ENCODE measurements around the gene CDK18. TPM values are rescaled to one million over a fixed set of nuclear protein-coding genes. Genes with fewer than 3 reads are reported as not detected.

The CDK18 gene
- total and polyA plus RNA-seq, 2 experiments from 2014 or later = not detected

DNA sequence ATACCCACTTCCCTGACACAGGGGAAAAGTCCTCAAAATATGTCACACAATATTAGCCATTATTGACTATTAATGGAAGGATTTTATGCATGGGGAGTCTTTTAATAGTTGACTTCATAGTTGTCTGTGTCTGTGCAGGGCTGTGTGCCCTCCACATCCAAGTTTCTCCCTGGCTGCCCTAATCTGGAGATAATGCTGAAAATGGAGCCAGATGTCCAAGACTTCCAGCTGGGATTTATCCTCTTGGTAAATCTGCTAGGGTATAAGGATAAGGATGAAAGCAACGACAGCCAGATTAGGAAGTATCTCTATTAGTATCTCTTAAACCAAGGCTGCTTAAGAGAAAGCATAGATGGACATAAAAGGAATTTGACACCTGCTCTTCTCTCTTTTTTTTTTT, 42.1 kb downstream of the CDK18 start:
- Histone ChIP-seq H2AFZ (no peak overlapping the region), H3K4me2 (ENCODE audit: unreplicated experiment) (no peak overlapping the region), H3K36me3 (ENCODE audit: low read depth) (no peaks in the 10 kb centered on the region), H3F3A (ENCODE audit: insufficient read depth) (peaks cover 6% of the 10 kb centered on the region; the same call in 1 of the 2 replicates), H3K4me3 (no peak overlapping the region), H3K9ac (no peak overlapping the region), H3K27ac (no peak overlapping the region), H3K4me1 (ENCODE audit: insufficient read depth) (0 out of 2 replicates have a peak, but pooled peaks cover 4% of the 10 kb centered on the region), H3K27me3 (replicated peaks; ENCODE audit: insufficient read depth) (peaks cover 20% of the 10 kb centered on the region), H3K9me2 (ENCODE audit: insufficient read depth) (no peaks in the 10 kb centered on the region), H3K79me2 (ENCODE audit: insufficient read depth) (no peaks in the 10 kb centered on the region), H4K20me1 (ENCODE audit: insufficient read depth) (no peaks in the 10 kb centered on the region), H3K9me3 (ENCODE audit: low read depth) (no peaks in the 10 kb centered on the region)
- WGBS, 2 experiments (ENCODE audit: low coverage in 1 of 2, low lambda C conversion rate in 2 of 2, missing lambda C conversion rate in 2 of 2) = 54 to 67% methylated on average over 1 of the region's 1 CpG
- DNase-seq = no peak
- TF ChIP-seq EZH2phosphoT487 (IDR thresholded peaks at IDR 0.05; ENCODE audit: insufficient read depth, low read depth) (no peak), EZH2 (IDR thresholded peaks at IDR 0.05; ENCODE audit: insufficient read depth, poor library complexity, severe bottlenecking) (no peak)
- in situ Hi-C loops (cut with MboI) = no loop called here

DNA sequence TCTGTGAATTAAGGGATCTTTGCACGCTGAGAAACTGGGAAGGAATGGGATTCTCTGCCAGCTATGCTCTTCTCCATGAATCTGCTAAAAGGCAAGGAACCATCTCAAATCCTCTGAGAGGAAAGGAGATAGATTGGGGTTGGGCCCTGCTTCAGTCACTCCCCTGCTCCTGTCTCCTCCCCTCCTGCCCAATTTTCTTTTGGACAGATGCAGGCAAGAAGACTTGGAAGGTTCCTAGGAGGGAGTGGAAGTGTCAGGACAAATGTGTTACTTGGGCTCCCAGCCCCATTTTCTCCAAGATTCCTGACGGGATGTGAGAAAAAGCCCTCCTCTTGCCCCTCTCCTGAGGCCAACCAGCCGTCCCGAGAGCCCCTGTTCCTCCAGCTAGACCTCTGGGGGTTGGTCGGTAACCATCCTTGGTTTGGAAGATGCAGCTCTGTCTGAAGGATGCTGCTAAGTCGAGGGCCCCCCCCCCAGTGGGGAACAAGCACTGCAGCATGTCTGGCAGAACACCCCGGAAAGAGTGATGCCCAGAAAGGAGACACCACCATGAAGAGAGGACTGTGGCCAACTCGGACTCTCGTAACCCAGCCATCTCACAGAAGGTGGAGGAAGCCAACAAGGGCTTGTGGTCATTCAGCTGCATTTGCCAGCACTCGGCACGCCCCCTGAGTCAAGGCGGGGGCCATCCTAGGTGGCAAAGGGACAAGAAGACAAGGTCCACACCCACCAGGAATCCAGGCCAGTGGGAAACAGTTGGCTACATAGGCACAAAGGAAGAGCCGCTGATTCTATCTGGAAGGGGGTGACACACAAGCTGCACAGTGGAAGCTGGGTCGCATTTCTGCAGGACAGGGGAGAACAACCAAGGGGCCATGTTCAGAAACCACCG, 43.7 kb downstream of the CDK18 start:
- H3K4me2 ChIP-seq (ENCODE audit: unreplicated experiment) = no peak overlapping the region
- no peak overlapping the region for H3K9ac ChIP-seq
- peaks cover 22% of the 10 kb centered on the region for H3K27me3 ChIP-seq (replicated peaks; ENCODE audit: insufficient read depth)
- no peaks in the 10 kb centered on the region for H3K79me2 ChIP-seq (ENCODE audit: insufficient read depth)
- in situ Hi-C loops (cut with MboI) = no loop called here
- no peaks in the 10 kb centered on the region for H3K36me3 ChIP-seq (ENCODE audit: low read depth)
- H3K27ac ChIP-seq = no peak overlapping the region
- H3F3A ChIP-seq (ENCODE audit: insufficient read depth) = peaks cover 6% of the 10 kb centered on the region; the same call in 1 of the 2 replicates
- peak; percentile 20 for DNase-seq
- no peak overlapping the region for H3K4me3 ChIP-seq
- H4K20me1 ChIP-seq (ENCODE audit: insufficient read depth) = no peaks in the 10 kb centered on the region
- TF ChIP-seq EZH2 (IDR thresholded peaks at IDR 0.05; ENCODE audit: insufficient read depth, poor library complexity, severe bottlenecking) = no peak
- no peak for TF ChIP-seq EZH2phosphoT487 (IDR thresholded peaks at IDR 0.05; ENCODE audit: insufficient read depth, low read depth)
- H2AFZ ChIP-seq = no peak overlapping the region
- no peaks in the 10 kb centered on the region for H3K9me3 ChIP-seq (ENCODE audit: low read depth)
- H3K9me2 ChIP-seq (ENCODE audit: insufficient read depth) = no peaks in the 10 kb centered on the region
- 0 out of 2 replicates have a peak, but pooled peaks cover 4% of the 10 kb centered on the region for H3K4me1 ChIP-seq (ENCODE audit: insufficient read depth)
- WGBS, 2 experiments (ENCODE audit: low coverage in 1 of 2, low lambda C conversion rate in 2 of 2, missing lambda C conversion rate in 2 of 2) = 22 to 26% methylated on average over 15 of the region's 15 CpGs

- Histone ChIP-seq H3K36me3 (ENCODE audit: low read depth) (no peaks in the 10 kb centered on the region), H3K9me2 (ENCODE audit: insufficient read depth) (no peaks in the 10 kb centered on the region), H4K20me1 (ENCODE audit: insufficient read depth) (no peaks in the 10 kb centered on the region), H3F3A (ENCODE audit: insufficient read depth) (no peaks in the 10 kb centered on the region), H3K4me2 (ENCODE audit: unreplicated experiment) (no peak overlapping the region), H3K9ac (no peak overlapping the region), H3K79me2 (ENCODE audit: insufficient read depth) (no peaks in the 10 kb centered on the region), H3K4me3 (no peak overlapping the region), H3K9me3 (ENCODE audit: low read depth) (no peaks in the 10 kb centered on the region), H2AFZ (no peak overlapping the region), H3K27ac (no peak overlapping the region), H3K4me1 (ENCODE audit: insufficient read depth) (no peaks in the 10 kb centered on the region), H3K27me3 (replicated peaks; ENCODE audit: insufficient read depth) (peaks cover 49% of the 10 kb centered on the region)
- 36 to 37% methylated on average over 3 of the region's 3 CpGs for WGBS, 2 experiments (ENCODE audit: low coverage in 1 of 2, low lambda C conversion rate in 2 of 2, missing lambda C conversion rate in 2 of 2)
- in situ Hi-C loops (cut with MboI) = no loop called here
- DNase-seq = no peak
- TF ChIP-seq EZH2phosphoT487 (IDR thresholded peaks at IDR 0.05; ENCODE audit: insufficient read depth, low read depth) (no peak), EZH2 (IDR thresholded peaks at IDR 0.05; ENCODE audit: insufficient read depth, poor library complexity, severe bottlenecking) (no peak)
Observed at GRCh38 chr1:205554026-205554811, 49.8 kb downstream of the CDK18 start.

DNA sequence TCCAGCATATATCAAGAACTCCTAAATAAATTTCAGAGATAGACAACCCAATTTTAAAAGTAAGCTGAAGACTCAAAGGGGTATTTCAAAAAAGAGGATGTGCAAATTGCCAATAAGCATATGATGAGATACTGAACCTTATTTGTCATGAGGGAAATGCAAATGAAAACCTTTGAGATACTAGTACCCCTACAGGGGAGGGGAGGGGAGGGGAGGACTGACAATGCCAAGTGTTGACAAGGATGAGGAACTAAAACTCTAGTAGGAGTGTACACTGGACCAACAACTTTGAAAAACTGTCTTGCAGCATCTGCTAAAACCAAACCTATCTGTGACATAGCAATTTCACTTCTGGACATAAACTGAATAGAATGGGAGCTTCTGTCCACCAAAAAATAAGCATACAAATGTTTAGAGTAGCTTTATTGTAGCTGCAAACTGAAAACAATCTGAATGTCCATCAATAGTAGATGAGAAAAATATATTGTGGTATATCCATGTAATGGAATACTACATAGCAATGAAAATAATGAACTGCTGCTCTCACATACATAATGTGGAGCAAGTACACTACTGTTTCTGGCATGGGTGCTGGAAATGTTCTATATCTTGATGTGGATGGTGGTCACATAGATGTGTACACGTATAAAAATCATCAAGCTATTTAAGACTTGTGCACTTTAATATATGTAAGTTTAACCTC, 57.2 kb downstream of the CDK18 start:
- no peak for DNase-seq
- Histone ChIP-seq H3K36me3 (ENCODE audit: low read depth) (no peaks in the 10 kb centered on the region), H3F3A (ENCODE audit: insufficient read depth) (no peaks in the 10 kb centered on the region), H3K4me1 (ENCODE audit: insufficient read depth) (no peaks in the 10 kb centered on the region), H2AFZ (no peak overlapping the region), H3K9me2 (ENCODE audit: insufficient read depth) (no peaks in the 10 kb centered on the region), H3K9me3 (ENCODE audit: low read depth) (peaks cover 4% of the 10 kb centered on the region), H3K4me3 (no peak overlapping the region), H3K9ac (no peak overlapping the region), H3K79me2 (ENCODE audit: insufficient read depth) (no peaks in the 10 kb centered on the region), H4K20me1 (ENCODE audit: insufficient read depth) (no peaks in the 10 kb centered on the region), H3K4me2 (ENCODE audit: unreplicated experiment) (no peak overlapping the region), H3K27ac (no peak overlapping the region), H3K27me3 (replicated peaks; ENCODE audit: insufficient read depth) (peaks cover 48% of the 10 kb centered on the region)
- 43 to 67% methylated on average over 1 of the region's 1 CpG for WGBS, 2 experiments (ENCODE audit: low coverage in 1 of 2, low lambda C conversion rate in 2 of 2, missing lambda C conversion rate in 2 of 2)
- in situ Hi-C loops (cut with MboI) = no loop called here
- TF ChIP-seq EZH2 (IDR thresholded peaks at IDR 0.05; ENCODE audit: insufficient read depth, poor library complexity, severe bottlenecking) (no peak), EZH2phosphoT487 (IDR thresholded peaks at IDR 0.05; ENCODE audit: insufficient read depth, low read depth) (no peak)

Measured in GM23248 (cell line).